Fibroblast of skin of abdomen (primary cell): ENCODE data around the gene CCDC60.
A peak's percentile ranks its signal among the peaks of the same experiment; 100 is the strongest.

Experiments
- DNase-seq: peaks from one replicate; pipeline ENCODE4 v3.0.0-alpha.2; 2013

The CCDC60 gene

DNA sequence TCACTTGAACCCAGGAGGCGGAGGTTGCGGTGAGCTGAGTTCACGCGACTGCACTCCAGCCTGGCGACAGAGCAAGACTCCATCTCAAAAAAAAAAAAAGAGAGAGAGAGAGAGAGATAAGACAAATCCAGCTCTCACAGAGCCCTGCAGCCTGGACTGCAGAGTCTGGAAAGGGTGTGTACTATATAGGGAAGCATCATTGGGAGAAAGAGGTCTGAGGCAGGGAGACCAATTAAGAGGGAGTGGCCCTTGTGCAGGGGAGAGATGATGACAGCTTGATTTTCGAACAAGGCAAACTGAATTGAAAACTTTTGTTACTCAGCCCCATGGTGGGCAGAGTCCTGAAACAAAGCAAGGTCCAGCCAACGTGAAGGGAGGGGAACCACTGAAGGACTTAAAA lies 116.2 kb downstream of the CCDC60 start:
- no peak for DNase-seq

DNA sequence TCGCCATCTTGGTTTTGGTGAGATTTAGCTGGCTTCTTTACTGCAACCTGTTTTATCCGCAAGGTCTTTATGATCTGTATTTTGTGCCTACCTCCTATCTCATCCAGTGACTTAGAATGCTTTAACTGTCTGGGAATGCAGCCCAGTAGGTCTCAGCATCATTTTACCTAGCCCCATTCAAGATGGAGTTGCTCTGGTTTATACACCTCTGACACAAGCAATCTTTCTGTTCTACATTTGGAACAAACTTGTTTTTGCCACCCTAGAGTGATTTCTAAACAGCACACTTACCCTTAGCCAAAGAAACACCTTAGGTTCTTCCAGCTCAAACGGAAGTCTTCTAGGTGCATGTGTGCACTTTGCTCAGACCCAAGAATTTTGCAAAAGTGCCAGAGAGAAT lies 122.3 kb downstream of the CCDC60 start:
- DNase-seq, result no peak

DNA sequence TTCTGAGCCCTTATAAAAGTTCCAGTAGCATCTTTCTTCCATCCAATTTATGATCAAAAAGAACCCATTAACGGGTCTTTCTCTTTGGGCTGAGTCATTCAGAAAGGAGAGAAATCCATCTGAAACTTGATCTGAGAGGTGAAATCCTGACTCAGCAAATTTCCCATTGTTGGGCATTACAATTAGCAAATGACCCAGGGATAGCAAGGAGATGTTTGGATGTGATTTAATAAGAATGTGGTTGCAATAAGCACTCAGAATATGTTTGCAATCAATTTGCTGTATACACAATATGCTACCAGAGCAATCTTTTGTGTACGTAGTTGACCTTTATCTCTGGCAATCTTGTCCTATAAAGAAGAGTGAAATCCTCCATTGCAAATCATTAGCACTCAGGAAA lies 122.7 kb downstream of the CCDC60 start:
- no peak for DNase-seq

DNA sequence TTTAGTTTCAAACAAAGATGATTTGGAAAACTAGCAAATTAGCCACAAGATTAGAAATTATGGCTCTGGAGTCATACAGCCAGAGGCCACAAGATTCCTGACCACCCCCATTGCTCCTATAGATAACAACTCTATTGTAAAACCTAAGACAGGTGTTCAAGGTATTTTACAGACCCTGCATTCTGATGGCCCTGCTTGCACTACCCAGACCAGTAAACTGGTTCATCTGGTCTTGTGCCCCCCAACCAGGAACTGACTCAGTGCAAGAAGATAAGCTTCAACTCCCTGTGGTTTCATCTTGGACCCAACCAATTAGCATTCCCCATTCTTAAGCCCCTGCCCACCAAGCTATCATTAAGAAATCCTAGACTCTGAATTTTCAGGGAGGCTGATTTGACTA lies 125.0 kb downstream of the CCDC60 start:
- DNase-seq, result no peak

DNA sequence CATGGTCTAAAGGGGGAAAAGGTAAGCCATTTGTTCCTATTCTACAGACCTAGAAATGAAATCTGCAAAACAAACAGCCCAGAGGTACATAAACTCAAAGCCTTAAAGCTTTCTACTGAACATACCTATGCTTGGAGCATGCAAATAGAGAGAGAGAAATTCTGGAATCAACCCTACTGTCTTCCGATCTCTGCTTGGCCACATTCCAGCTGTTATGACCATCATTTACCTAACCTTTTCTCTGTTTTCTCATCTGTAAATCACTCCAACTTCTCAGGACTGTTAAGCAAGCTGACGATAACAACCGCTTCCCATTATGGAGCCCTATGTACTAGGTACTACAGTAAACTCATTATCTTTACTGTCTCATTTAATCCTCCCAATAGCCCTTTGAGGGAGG lies 126.3 kb downstream of the CCDC60 start:
- DNase-seq, result no peak

DNA sequence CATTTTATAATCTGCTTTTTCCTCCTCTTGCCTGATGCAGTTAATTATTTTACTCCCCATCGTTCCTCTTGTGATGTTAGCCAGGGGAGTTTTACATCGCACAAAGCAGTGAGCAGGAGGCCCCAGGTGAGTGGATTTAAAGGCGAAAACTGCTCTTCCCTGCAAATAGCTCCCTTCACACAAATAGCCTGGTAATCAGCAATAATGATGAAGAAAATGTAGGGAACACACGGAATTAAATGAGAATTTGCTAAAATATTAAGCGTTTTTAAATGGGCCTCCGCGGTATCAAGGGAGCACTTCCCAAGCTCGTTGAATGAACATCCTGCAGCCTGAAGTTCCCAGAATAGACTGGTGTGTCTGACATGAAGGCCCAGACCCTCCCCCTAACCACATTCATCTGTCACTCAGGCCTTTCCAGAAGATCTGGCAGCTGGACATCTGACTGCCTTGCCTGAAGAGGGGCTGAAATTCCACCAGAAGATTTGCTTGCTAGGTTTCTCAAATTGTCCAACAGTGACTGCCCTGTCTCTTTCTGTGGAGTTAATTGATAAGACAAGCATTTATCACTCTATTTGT lies 127.2 kb downstream of the CCDC60 start:
- no peak for DNase-seq

DNA sequence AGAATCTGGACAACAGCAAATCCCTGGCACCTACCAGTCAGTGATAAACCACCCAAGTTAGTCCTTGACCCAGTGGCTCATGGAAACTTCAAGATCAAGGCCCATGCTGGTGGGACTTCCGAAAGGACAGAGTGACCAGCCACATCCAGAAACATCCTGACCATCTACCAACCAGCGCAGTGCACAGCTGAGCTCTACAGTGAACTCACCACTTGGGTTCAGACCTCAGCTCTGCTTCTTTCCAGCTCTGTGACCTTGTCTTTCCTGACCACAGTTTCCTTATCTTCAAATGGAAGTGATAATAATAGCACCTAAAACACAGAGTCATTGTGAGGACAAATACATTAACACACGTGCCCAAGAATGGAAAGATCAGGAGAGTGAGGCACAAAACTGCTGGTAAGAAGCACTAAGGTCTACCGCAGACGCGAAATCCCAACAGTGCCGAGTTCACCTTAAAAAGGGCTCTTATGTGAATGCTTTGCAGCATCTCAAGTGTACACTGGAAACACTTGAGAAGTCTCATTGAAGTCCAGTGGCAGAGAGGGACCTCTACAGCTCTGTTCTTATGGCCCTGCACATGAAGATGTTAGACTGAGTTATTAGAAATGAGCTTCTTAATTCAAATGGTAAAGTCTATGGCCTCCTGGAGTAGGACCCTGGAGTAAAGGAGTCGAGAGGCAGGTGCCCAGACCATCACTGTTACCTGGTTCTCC lies 128.8 kb downstream of the CCDC60 start:
- no peak for DNase-seq

DNA sequence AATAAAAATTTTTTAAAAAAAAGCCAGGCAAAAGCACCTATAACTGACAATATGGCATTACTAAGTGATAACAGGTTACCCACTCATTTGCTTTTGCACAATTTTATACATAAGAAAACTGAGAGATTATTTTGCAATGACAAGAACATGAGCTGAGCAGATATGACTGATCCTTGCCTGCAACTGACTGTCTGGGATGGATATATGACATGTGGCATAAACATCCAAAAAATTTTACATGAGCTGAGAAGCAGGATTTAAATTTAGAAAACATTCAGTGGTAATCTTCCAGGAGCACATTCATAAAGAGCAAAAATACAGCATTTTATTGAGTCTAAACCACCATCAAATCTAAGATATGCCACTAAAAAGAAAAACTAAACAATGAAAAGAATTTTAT lies 133.8 kb downstream of the CCDC60 start:
- no peak for DNase-seq

DNA sequence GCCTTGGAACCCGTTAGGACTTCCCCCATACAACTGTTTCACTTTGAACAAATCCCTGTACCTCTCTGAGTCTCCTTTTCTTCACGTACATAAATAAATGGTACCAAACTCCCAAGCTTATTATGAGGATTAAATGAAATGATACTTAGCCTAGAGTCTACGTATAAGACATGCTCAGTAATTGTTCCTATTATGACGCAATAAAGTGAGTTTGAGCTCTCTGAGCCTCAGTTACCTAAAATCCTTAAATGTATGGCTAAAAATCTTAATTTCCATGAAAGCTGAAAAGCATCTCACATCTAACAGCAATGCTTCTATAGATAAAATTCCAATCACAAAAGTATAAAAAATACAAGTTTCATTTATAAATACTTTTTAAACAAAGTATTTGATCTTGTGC lies 141.1 kb downstream of the CCDC60 start:
- DNase-seq, result no peak

DNA sequence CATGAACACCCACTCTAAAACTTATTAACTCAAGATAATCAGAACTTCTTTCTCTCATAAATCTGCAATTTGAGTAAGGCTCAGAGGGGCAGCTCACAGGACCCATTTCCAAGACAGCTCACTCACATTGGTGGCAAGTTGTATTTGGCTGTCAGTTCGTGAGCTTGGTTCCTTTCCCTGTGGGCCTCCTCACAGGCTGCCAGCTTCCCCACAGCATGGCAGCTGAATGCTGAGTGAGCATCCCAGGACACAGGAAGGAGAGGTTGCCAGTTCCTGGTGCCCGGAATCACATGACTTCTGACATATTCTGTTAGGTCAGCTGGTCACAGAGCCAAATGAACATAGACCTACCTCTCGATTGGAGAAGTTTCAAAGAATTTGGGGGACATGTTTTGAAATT lies 142.4 kb downstream of the CCDC60 start:
- DNase-seq, result no peak

DNA sequence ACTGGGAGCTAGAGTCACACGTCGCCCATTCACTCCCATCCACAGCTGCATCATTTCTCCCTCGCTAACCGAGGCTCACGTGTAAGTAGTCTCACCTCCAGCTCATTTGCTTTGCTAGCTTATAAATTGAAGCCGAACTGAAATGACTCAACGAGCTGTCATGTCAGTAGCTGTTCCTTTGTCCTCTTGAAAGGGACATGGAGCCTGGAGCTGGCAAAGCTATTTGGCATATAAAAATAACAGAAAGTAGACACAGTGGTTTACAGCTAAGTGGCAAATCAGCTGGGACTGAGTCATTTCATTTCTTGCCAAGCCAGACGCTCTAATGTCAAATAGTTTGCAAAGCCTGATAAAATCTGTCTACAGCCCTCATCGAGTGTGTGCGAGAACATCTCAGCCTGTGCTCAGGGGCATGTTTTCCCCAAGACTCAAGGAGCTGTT lies 144.6 kb downstream of the CCDC60 start:
- no peak for DNase-seq

DNA sequence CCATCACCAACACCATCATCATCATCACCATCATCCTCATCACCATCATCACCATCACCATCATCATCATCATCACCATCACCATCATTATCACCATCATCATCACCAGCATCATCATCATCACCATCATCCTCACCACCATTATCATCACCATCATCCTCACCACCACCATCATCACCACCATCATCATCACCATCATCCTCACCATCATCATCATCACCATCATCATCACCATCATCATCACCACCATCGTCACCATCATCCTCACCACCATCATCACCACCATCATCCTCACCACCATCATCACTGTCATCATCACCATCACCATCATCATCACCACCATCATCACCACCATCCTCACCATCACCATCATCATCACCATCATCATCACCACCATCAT lies 146.0 kb downstream of the CCDC60 start:
- no peak for DNase-seq

DNA sequence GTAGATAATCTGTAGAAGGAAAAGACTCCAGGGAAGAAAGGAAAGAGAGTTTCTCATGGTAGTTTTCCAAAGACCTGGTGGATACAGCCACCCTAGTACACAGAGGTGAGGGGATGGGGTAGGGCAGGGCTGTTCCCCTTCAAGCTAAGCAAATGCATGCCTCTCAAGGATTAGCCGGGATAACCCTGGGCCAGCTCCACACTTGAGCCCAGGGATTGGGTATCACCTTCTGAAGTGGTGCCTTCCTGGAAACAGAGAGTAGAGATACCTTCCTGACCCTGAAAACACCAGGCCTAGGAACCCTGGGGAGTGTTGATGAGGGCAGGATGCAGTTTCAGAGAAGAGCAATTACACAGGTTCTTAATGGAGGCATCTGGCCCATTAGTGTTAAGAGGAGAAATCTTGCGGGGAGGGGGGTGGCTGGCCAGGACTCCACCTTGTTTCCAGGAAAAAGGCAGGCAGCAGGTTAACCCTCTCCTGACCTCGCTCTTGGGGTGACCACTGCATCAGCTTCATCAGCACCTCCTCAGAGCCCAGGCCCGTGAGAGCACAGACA lies 152.1 kb downstream of the CCDC60 start:
- DNase-seq, result no peak

DNA sequence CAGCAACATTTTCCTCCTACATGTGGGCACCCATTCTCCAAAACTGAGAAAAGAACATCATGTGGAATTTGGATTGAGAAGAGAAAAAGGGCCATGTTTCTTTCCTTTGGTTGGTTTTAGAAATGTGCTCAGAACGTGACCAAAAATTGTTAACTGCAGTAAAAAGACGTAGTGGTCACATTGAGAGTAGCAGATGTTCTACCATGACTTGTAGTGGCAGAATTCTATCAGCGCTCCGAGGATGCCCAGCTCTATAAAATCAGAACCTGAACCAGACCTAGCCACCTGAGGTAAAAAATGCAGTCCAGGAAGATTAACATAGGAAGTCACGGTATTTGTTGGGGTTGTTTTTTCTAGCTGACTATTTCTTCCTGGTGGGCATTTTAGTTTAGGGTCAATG lies 157.3 kb downstream of the CCDC60 start:
- DNase-seq, result no peak

DNA sequence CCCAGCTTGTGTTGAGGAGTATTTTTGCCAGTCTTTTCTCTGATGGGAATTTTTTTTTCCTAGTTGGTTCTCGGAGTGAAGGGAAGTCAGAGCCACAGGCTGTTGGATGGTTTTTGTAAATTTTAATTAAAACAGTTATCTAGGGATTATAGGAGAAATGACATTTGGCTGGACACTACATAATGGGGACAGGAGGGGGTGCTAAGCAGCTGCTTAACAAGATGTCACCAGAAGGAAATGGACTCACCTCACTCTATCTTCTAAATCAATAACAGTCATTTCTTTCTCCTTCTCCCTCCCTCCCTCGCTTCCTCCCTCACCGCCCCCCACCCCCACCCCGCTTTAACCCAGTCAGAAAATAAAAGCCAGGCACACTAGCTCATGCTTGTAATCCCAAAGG lies 165.7 kb downstream of the CCDC60 start:
- DNase-seq, result no peak

DNA sequence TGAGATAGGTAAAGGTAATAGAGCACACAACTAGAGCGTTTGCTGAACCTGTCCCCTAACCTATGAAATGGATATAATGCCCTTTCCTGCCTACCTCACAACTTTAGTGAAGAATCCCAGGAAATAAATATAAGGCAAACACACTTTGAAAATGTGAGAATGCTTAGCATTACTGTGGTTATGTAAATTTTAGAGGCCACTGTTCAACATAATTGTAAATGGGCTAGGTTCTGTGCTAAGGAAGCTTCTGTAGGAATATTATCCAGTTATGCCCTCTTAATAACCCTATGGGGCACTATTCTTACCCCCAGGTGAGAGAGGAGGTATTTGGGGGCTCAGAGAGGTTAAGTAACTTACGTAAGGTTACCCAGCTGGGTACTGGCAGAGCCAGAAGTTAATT lies 166.5 kb downstream of the CCDC60 start:
- DNase-seq, result no peak

DNA sequence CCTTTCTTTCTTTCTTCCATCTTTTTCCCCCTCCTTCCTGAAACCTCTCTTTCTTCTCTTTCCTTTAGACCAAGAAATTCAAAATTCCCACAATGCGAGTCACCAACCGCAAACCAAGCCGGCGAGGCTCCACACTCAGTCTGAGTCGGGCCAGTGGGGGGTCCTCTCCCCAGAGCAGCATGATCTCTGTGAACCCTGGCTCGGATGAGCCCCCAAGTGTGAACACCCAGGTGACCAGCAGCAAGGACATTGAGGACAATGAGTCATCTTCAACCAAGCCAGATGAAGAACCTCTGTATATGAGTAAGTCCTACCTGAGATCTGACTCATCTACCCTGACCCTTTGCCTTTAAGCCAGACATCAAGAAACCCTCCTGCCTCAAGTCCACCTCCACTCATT lies 170.5 kb downstream of the CCDC60 start:
- no peak for DNase-seq

DNA sequence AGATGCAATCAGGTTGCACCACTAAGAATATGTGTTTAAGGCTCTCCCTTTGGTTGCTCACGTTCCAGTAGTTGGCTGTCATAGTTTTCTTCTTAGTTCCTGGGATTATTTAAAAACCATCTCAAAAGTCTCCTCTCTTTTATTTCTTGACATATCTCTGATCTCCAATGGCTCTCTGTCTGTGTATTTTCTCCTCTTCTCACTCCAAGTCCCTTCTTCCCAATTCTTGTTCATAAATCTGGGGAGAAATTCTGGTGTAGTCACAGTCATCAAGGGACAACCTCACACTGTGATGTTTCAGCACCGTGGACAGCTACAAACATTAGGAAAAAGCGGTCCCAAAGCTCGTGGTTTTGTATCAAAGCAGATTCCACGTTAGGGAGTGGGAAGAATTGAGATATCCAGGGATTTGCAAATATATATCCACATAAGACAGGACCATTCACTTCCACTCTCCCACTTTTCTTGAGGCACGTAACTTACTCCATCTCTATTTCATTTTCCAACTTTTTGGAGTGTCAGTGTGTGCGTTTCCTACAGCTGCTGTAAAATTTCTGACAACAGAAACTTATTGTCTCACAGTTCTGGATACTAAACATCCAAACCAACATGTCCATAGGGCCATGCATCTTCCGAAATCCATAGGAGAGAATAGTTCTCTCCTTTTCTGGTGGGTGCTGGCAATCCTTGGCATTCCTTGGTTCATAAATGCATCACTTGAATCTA lies 178.4 kb downstream of the CCDC60 start:
- no peak for DNase-seq

DNA sequence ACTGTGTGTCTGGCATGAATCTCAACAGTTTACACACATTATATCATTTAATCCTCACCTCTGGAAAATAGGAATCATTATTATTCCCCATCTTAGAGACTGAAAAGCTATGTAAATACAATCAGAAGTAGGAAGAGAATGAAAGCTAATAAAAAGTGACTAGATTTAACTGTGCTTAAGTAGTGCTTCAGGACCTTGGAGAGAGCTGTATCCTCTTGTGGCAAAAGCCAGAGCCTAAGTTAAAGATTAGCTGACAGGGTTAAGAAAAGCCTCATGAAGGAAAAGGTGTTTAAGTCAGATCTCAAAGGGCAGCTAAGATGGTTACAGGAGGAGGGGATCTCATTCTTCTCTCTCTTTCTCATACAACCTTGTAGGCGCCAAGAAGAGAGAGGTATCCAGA lies 193.7 kb downstream of the CCDC60 start:
- DNase-seq, result no peak

DNA sequence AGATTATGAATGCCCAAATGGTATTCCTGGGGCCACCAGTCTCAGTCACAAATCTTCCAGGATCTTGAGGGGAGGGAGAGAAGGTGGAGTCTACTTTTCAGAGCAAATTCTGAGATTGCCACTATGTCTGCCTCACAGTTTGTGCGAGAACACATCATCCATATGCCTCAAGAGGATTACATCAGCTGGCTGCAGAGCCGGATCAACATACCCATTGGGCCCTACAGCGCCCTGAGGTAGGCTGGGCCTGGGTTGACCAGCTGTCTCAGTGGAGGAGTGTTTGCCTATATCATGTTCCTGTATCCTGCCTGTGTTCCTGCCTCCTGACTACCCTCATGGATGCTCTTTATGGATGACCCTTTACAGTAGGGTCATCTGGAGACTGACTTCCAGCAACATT lies 205.9 kb downstream of the CCDC60 start:
- DNase-seq, result no peak

DNA sequence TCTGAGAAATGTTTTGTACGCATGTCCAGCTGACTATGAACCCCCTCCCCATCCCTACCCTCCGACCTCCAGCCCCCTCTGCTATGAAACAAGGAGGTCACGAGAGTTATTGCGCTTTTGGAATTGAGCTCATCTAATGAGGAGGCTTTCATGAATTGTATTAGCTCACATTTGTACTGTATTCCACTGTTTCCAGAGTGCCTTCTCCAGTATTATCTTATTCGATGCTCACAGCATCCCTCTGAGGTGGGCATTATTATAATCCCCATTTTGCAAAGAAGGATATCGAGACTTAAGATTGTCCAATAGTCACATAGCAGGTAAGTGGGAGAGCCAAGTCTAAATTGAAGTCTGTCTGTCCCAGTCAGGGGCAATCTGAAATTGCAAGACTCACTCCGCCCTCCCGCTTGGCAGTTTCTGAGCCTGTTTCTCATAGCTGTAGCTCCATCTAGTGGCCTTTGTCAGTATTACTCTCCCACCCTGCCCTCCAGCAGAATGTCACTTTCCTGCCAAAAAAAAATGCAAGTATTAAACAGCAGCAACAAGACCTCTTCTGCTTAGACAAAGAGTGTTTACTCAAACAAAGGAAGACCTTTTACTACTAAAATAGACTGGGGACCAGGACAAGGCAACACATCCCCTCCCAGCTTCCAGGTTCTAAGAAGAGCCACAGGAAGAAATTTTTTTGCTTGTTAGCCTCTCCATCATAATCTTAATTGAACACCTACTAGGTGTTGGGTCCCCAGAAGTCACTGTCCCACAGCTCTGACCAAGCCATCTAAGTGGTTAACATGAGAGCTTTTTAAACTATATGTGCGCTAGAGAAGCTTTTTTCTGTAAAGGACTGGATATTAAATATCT lies 210.5 kb downstream of the CCDC60 start:
- DNase-seq, result peak; percentile 59

DNA sequence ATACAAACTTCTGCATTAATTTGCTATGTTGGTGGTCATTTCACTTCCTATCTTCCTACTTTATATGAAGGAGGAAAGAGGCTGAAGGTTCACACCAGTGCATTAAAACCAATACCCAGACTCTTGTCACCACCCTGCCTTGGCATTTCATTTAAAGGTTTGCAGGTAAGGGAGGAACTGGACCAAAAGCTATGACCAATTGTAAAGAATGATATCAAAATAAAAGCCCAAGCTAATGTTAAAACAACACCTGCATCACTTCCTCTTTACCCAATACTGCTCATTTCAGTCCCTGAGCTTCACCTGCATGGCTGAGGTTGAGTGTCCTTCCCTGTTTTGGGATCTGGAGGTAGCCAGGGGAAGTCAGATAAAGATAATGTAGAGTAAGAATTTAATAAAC lies 211.8 kb downstream of the CCDC60 start:
- no peak for DNase-seq

DNA sequence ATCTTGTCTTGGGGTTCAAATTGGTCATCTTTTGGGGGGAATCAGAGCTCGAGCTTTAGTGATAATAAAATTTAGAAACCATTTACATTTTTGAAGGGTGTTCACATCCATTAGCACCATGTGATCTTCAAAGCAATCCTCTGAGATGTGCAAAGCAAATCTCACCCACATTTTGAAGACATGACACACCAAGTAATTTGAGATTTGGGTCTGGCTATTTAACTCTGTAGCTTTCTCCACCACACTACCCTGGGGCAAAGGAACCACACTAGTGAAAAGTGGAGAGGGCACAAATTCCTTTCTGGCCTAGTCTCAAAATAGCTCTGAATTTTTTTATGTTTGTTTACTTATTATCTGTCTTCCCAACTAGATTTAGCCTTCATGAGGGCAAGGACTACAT lies 212.5 kb downstream of the CCDC60 start:
- DNase-seq, result no peak
